Islet of Langerhans (tissue), 1 donor: ENCODE measurements around the gene ZNF485.
"Not testable (repeated sequence)": the region's sequence is repeated elsewhere in the genome, so short reads cannot be mapped to it uniquely, and the experiment has no call there.

Experiments
- FAIRE-seq: peaks from one replicate; lab custom pipeline; 2011; peaks lifted over from hg19 to GRCh38; lab: Jason Lieb, UNC

ZNF485 gene

GRCh38 chr10:43606323-43607198 lies at the start of gene ZNF485:
Gene ZNF485 (plus strand): TSS chr10:43606438. CDS start chr10:43607051, 613 bp downstream.
- FAIRE-seq: no peak

- FAIRE-seq: no peak
Observed at GRCh38 chr10:43557214-43557613, 49.0 kb upstream of the ZNF485 start.

GRCh38 chr10:43569681-43570080 lies 36.6 kb upstream of the ZNF485 start:
- no peak for FAIRE-seq

GRCh38 chr10:43570971-43571370 lies 35.3 kb upstream of the ZNF485 start:
- FAIRE-seq: no peak

GRCh38 chr10:43573250-43574000 lies 32.8 kb upstream of the ZNF485 start:
- FAIRE-seq: no peak

GRCh38 chr10:43574001-43574892 lies 32.0 kb upstream of the ZNF485 start, which contains the start of gene ZNF239:
Gene ZNF239 (minus strand): TSS chr10:43574616. CDS start chr10:43558079, 16,537 bp downstream.
- peak; percentile 73 for FAIRE-seq

- FAIRE-seq: no peak
Observed at GRCh38 chr10:43574906-43575305, 31.3 kb upstream of the ZNF485 start.

GRCh38 chr10:43576062-43576461 lies 30.2 kb upstream of the ZNF485 start:
- FAIRE-seq: no peak

GRCh38 chr10:43576580-43576979 lies 29.7 kb upstream of the ZNF485 start:
- FAIRE-seq: no peak

- FAIRE-seq: no peak
Observed at GRCh38 chr10:43584051-43584450, 22.2 kb upstream of the ZNF485 start.

- FAIRE-seq: no peak
Observed at GRCh38 chr10:43585046-43585445, 21.2 kb upstream of the ZNF485 start.

GRCh38 chr10:43585981-43586729 lies 20.1 kb upstream of the ZNF485 start:
- FAIRE-seq: no peak

- FAIRE-seq: not testable (repeated sequence)
Observed at GRCh38 chr10:43586730-43587115, 19.5 kb upstream of the ZNF485 start.

GRCh38 chr10:43591303-43591904 lies 14.8 kb upstream of the ZNF485 start:
- FAIRE-seq: no peak

GRCh38 chr10:43594944-43595589 lies 11.2 kb upstream of the ZNF485 start:
- FAIRE-seq: no peak

GRCh38 chr10:43595739-43596298 lies 10.4 kb upstream of the ZNF485 start:
- FAIRE-seq: no peak

GRCh38 chr10:43596546-43596945 lies 9.7 kb upstream of the ZNF485 start:
- FAIRE-seq: no peak

GRCh38 chr10:43598446-43598845 lies 7.8 kb upstream of the ZNF485 start:
- no peak for FAIRE-seq

GRCh38 chr10:43599333-43599732 lies 6.9 kb upstream of the ZNF485 start:
- FAIRE-seq: no peak

- not testable (repeated sequence) for FAIRE-seq
Observed at GRCh38 chr10:43601576-43601975, 4.7 kb upstream of the ZNF485 start.
